Prostate gland (tissue), 2 donors: ENCODE results near the gene ARSG.

Experiments used
- POLR2A ChIP-seq: fragments of 450-650 bp; IDR thresholded peaks from one replicate; pipeline ENCODE4 v1.6.1; 2016; ENCODE audit warnings: antibody characterized with exemption, mild to moderate bottlenecking
- POLR2AphosphoS5 ChIP-seq: sonication (generic); formaldehyde crosslinking; IDR thresholded peaks from one replicate; pipeline ENCODE4 v1.6.1; 2017; ENCODE audit warnings: antibody characterized with exemption
- TF ChIP-seq, protein P1 (sequence below), 4 experiments: fragments of 200-600 bp in 2 of 4; fragments of 450-650 bp in 2 of 4; sonication (generic) in 2 of 4; IDR thresholded peaks; 1 replicate in 3 of 4; 2 replicates in 1 of 4; pipeline ENCODE4 v1.5.1; 2016 to 2019; ENCODE audit warnings: antibody characterized with exemption in 4 of 4, mild to moderate bottlenecking in 2 of 4, moderate library complexity in 2 of 4

GRCh38 chr17:68352041-68352440 is 60.7 kb downstream of the ARSG start:
- TF ChIP-seq, protein P1, sequence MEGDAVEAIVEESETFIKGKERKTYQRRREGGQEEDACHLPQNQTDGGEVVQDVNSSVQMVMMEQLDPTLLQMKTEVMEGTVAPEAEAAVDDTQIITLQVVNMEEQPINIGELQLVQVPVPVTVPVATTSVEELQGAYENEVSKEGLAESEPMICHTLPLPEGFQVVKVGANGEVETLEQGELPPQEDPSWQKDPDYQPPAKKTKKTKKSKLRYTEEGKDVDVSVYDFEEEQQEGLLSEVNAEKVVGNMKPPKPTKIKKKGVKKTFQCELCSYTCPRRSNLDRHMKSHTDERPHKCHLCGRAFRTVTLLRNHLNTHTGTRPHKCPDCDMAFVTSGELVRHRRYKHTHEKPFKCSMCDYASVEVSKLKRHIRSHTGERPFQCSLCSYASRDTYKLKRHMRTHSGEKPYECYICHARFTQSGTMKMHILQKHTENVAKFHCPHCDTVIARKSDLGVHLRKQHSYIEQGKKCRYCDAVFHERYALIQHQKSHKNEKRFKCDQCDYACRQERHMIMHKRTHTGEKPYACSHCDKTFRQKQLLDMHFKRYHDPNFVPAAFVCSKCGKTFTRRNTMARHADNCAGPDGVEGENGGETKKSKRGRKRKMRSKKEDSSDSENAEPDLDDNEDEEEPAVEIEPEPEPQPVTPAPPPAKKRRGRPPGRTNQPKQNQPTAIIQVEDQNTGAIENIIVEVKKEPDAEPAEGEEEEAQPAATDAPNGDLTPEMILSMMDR (IDR thresholded peaks at IDR 0.05): no peak
- TF ChIP-seq POLR2A: no peak
- TF ChIP-seq POLR2AphosphoS5: no peak
